CD4-positive, alpha-beta T cell treated with Interleukin-10 for 1 hour (primary cell): ENCODE data around the gene OXSR1.
"Not testable (repeated sequence)": the region's sequence is repeated elsewhere in the genome, so short reads cannot be mapped to it uniquely, and the experiment has no call there.

Experiments
- DNase-seq: peaks from one replicate; pipeline ENCODE4 v3.0.0-alpha.2; 2020

The OXSR1 gene

GRCh38 chr3:38276081-38276916 lies 111.0 kb downstream of the OXSR1 start:
- no peak for DNase-seq

GRCh38 chr3:38276917-38277630 lies 111.7 kb downstream of the OXSR1 start:
- DNase-seq = no peak

GRCh38 chr3:38278841-38279240 lies 113.5 kb downstream of the OXSR1 start:
- DNase-seq = no peak

- no peak for DNase-seq
Measured at GRCh38 chr3:38281895-38282686, 116.8 kb downstream of the OXSR1 start, which contains the start of gene SLC22A14. Gene SLC22A14 (plus strand): TSS chr3:38282294. CDS start chr3:38306027, 23,733 bp downstream.

- DNase-seq = no peak
Measured at GRCh38 chr3:38283810-38284755, 118.7 kb downstream of the OXSR1 start.

GRCh38 chr3:38284756-38285150 lies 119.4 kb downstream of the OXSR1 start:
- no peak for DNase-seq

- not testable (repeated sequence) for DNase-seq
Measured at GRCh38 chr3:38289286-38290217, 124.2 kb downstream of the OXSR1 start.

- DNase-seq = not testable (repeated sequence)
Measured at GRCh38 chr3:38297053-38297452, 131.7 kb downstream of the OXSR1 start.

GRCh38 chr3:38297537-38297936 lies 132.2 kb downstream of the OXSR1 start:
- DNase-seq = no peak

- peak; percentile 7 for DNase-seq
Measured at GRCh38 chr3:38297947-38298711, 132.8 kb downstream of the OXSR1 start.
